GM19025 (cell line): ENCODE data around the gene ZBTB39.
"Not testable (repeated sequence)": the region's sequence is repeated elsewhere in the genome, so short reads cannot be mapped to it uniquely, and the experiment has no call there.

Source experiments
- ATAC-seq: cut with Tn5 transposase; IDR thresholded peaks from one replicate; pipeline ENCODE4 v1.9.1; 2021; ENCODE audit warnings: mild to moderate bottlenecking, low read depth, moderate library complexity; ENCODE audit not compliant: unreplicated experiment

Gene ZBTB39

DNA sequence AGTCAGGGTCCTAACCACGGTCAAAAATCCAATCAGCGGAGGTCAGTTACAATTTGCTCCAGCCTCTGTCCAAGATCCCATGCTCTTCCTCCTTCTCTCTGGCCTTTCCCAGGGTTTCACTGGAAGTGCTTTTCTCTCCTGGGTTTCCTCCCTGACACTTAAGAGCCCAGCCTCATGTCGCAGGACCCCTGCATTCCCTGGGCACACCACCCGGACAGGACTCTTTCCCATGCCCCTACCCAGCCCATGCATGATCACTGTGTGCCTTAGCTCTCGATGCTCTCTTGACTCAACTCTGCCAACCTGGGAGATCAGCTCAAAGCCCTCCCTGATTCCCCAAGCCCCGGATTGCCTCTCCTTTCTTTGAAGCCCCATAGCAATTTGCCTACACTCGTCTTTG is 25.4 kb upstream of the ZBTB39 start:
- no peak for ATAC-seq

DNA sequence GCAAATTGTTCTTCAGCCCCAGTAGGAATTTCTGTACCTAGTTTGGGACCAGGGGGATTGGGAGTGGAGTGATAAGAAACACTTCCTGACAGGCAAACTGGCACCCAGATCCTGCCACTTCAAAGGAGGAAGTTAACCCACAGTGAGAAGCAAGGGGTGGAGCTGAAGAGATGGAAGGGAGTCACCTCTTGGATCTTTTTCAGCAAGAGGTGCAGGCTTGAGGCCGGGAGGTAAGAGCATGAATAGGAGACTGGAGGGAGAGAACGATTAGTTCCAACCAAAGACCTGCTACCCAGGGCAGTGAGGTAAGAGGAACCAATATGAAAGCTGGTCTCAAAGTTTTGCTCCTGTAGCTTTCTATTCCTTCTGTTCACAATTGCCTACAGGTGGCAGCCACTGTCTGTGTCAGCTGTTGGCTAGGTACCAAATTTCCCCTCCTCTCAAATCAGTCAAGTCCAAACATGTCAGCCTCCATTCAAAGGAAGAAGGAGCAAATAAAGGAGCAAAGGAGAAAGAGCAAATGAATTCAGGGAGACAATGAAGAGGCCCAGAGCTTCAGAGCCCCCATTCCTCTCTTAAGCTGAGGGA is 24.9 kb upstream of the ZBTB39 start:
- ATAC-seq: no peak

GRCh38 chr12:57029457-57029856 is 23.1 kb upstream of the ZBTB39 start:
- ATAC-seq: no peak

DNA sequence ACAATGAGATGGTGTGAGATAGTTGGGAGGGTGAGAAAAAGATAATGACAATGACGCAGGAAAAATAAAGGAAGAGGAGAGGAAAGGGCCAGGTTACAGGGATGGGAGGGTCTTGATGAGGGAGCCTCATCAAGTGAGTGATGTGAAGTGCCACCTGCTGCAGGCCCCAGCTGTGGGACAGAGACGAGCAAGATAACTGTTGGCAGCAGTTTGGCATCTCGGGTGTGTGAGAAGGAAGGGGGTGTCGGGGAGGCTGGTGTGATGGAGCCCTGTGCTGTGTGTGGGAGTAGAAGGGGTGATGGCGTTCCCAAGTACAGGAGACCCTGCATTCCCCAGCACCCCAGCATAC is 21.4 kb upstream of the ZBTB39 start:
- no peak for ATAC-seq

- no peak for ATAC-seq
Observed at GRCh38 chr12:57027011-57027804, 20.9 kb upstream of the ZBTB39 start.

DNA sequence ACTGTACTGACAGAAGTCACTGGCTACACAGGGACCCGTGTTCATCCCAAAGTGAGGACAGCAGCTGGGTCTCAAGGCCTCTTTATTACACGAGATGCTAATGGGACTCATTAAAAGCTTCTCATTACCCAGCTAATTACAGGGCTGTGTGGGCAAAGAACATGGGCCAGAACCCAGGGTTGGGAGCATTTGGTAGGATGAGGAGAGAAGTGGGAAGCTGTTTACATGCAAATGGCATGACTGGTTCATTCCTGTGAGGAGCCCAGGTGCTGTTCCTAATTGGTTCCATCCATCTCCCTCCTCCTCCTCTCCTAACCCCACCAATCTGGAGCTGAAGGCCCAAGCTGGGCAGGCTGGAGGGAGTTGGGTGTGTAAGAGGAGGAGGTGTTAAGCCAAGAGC is 18.9 kb upstream of the ZBTB39 start:
- ATAC-seq: no peak

- not testable (repeated sequence) for ATAC-seq
Observed at GRCh38 chr12:57022324-57022723, 16.0 kb upstream of the ZBTB39 start.

- no peak for ATAC-seq
Observed at GRCh38 chr12:57019983-57020719, 13.8 kb upstream of the ZBTB39 start.

GRCh38 chr12:57018906-57019305 is 12.6 kb upstream of the ZBTB39 start:
- no peak for ATAC-seq

GRCh38 chr12:57018353-57018752 is 12.0 kb upstream of the ZBTB39 start:
- ATAC-seq: not testable (repeated sequence)

GRCh38 chr12:57016348-57016747 is 10.0 kb upstream of the ZBTB39 start, which contains the start of gene TAC3:
Gene TAC3, minus strand, starts transcription at chr12:57016529. Its CDS starts 732 bp downstream, at chr12:57015797.
- no peak for ATAC-seq

- ATAC-seq: peak; percentile 70
Observed at GRCh38 chr12:57012600-57013465, 6.5 kb upstream of the ZBTB39 start.

GRCh38 chr12:57011438-57012424 is 5.4 kb upstream of the ZBTB39 start:
- ATAC-seq: peak; percentile 46

GRCh38 chr12:57010627-57011247 is 4.4 kb upstream of the ZBTB39 start:
- no peak for ATAC-seq

GRCh38 chr12:57009949-57010626 is 3.7 kb upstream of the ZBTB39 start:
- ATAC-seq: no peak

DNA sequence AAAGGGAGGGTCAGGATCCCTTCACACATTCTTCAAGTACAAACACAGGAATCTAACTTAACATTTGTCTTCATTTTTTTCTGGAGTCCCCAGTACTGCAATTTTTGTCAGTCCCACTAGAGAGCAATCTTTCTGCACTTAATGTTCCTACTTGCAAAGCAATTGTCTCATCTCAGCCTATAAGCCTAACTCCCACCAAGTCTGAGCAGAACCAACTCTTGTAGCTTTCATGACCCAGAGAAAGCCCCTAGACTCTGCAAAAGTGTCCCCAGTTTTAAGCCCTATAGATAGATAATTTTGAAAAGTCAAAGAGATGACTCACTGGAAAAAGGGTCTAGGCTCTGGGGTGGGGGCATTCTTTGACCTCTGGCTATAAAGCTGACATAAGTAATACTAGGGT is 1.8 kb upstream of the ZBTB39 start:
- no peak for ATAC-seq

DNA sequence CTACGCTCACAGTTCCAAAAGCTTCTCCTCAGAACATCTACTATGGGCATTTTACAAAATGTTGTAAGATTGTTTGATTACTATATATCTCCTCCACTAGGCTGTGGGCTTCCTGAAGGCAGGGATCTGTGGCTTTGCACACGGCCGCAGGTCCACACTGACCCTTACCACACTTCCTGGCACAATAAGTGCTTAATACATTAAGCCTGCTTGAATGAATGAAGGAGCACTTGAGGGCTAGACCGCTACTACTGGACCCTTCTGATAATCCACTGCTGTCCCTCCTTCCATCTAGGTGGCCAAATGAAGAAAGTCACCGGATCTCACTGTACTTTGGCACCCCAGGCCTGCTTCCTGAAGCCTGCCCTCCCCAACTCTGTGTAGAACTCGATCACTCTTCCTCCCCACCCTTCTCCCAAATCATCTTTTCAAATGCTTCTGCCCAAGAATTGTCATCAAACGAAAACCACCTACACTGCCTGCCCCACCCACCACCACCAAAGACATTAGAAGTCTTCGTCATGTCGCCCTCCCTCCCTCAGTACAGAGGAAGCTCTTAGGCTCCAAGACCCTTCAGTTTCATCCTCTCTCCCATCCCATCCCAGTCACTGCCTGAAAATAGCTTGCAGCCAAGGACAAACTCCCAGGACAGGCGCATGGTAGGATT is 596 bp upstream of the ZBTB39 start:
- ATAC-seq: no peak

DNA sequence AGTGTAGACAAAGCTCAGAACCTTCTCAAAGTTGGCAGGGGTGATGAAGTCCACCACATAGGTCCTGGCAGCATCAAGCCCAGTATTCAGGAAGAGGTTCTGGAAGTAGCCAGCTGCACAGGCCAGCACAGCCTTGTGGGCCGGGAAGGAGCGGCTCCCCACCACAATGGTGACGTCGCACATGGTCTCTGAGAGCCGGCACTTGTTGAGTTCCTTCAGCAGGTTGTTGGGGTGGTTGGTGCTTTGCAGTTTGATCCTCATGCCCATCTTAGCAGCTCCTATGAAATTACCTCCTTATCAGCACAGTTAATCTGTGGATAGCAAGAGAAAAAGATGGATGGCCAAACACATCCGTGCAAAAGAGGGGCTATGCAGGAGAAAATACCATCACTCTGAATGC is 1.7 kb downstream of the ZBTB39 start:
- ATAC-seq: no peak
